ENCODE measurements around the gene LAMP5.
A peak's percentile ranks its signal among the peaks of the same experiment; 100 is the strongest.

Gene LAMP5

DNA sequence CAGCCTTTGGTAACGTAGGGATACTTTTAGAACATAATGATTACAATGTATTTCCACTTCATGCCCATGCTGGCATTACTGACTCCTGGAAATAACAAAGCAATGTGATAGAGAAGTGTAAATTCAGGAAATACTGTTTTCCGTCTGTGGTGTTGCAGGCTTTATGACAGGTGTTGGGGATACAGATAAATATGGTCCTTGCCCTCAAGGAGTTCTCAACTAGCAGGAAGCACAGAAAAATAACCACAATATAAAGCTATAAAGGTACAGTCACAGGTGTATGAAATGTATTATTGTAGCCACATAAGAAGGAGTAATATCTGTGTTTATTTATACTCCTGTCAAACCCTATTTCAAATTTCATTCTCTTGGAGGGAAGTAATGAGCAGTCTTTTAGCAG lies 12.9 kb upstream of the LAMP5 start:
- H3K4me1 Mint-ChIP-seq, result no peaks in the 10 kb centered on the region
- no peaks in the 10 kb centered on the region for H3K9me3 Mint-ChIP-seq
- TF ChIP-seq CTCF (IDR thresholded peaks at IDR 0.05), result no peak
- no peak overlapping the region for H3K4me3 Mint-ChIP-seq
- H3K27me3 Mint-ChIP-seq (ENCODE audit: low read depth, poor library complexity), result peaks cover 42% of the 10 kb centered on the region
- no peaks in the 10 kb centered on the region for H3K36me3 Mint-ChIP-seq (ENCODE audit: low read depth)
- no peak overlapping the region for H3K27ac Mint-ChIP-seq
- no peak for DNase-seq

- TF ChIP-seq CTCF (IDR thresholded peaks at IDR 0.05), result no peak
- no peak overlapping the region for H3K27ac Mint-ChIP-seq
- H3K27me3 Mint-ChIP-seq (ENCODE audit: low read depth, poor library complexity), result peaks cover 61% of the 10 kb centered on the region
- no peak for DNase-seq
- H3K4me3 Mint-ChIP-seq, result no peak overlapping the region
- H3K9me3 Mint-ChIP-seq, result no peaks in the 10 kb centered on the region
- no peaks in the 10 kb centered on the region for H3K4me1 Mint-ChIP-seq
- no peaks in the 10 kb centered on the region for H3K36me3 Mint-ChIP-seq (ENCODE audit: low read depth)
Measured at GRCh38 chr20:9503526-9504245, 10.7 kb upstream of the LAMP5 start.

GRCh38 chr20:9506280-9506821 lies 8.0 kb upstream of the LAMP5 start:
- peaks cover 86% of the 10 kb centered on the region for H3K27me3 Mint-ChIP-seq (ENCODE audit: low read depth, poor library complexity)
- no peak overlapping the region for H3K27ac Mint-ChIP-seq
- H3K36me3 Mint-ChIP-seq (ENCODE audit: low read depth), result no peaks in the 10 kb centered on the region
- H3K9me3 Mint-ChIP-seq, result no peaks in the 10 kb centered on the region
- DNase-seq, result peak; percentile 12
- peaks cover 7% of the 10 kb centered on the region for H3K4me1 Mint-ChIP-seq
- no peak for TF ChIP-seq CTCF (IDR thresholded peaks at IDR 0.05)
- H3K4me3 Mint-ChIP-seq, result no peak overlapping the region

DNA sequence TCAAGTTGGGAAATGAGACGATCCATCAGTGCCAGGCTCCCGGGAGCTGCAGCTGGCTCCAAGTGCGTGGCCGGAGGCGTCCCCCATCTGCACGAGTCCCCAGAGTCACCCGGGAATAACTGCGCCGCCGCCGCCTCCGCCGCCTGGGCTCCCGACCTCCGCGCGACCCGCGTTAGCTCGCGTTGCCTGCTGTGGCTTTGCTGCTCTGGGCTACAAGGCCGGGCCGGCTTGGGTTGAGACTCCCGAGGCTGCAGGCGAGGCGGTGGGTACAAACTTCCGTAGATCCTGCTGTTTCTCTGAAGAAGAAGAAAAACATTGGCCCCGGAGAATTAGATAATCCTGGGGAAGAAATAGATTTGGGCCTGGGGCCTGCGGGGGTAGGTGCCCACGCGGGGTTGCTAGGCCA lies 7.4 kb upstream of the LAMP5 start:
- peak overlapping the region; percentile 49 for H3K4me3 Mint-ChIP-seq
- no peaks in the 10 kb centered on the region for H3K36me3 Mint-ChIP-seq (ENCODE audit: low read depth)
- H3K9me3 Mint-ChIP-seq, result no peaks in the 10 kb centered on the region
- peaks cover 91% of the 10 kb centered on the region for H3K27me3 Mint-ChIP-seq (ENCODE audit: low read depth, poor library complexity)
- H3K4me1 Mint-ChIP-seq, result peaks cover 7% of the 10 kb centered on the region
- TF ChIP-seq CTCF (IDR thresholded peaks at IDR 0.05), result no peak
- peak; percentile 55 for DNase-seq
- no peak overlapping the region for H3K27ac Mint-ChIP-seq

DNA sequence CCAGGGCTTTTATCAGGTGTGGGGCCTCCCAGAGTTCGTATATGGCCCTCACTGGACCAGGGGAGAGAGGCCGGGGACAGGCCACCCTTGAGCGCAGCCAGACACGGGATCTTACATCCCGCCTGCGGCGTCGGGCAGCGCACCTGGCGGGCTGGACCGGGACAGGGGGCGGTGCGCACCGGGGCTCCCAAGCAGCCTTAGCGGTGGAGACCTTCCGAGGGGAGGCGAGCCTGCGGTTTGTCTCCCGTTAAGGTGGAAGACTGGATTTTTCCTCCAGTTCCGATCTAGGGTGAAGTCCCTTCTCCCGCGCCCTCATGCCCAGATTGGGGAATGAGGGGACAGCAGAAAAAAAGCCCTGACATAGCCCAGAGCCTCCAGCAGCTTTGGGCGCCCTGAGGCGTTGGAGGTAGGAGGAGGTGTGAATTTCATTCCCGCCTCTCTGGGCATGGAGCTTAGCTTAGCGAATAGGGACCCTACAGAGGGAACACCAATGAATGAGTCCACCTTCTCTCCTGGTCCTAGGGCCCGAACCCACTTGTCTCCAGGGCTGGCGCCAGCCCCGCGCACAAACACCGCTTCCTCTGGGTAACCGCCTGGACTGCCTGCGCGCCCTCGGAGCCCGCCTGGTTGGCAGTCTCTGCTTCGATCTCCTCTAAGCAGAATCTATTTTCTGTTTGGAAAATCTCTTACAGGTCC lies 6.7 kb upstream of the LAMP5 start:
- Mint-ChIP-seq H3K27ac (no peak overlapping the region), H3K4me3 (peak overlapping the region; percentile 62), H3K27me3 (ENCODE audit: low read depth, poor library complexity) (peaks cover 91% of the 10 kb centered on the region), H3K36me3 (ENCODE audit: low read depth) (no peaks in the 10 kb centered on the region), H3K4me1 (peaks cover 7% of the 10 kb centered on the region), H3K9me3 (no peaks in the 10 kb centered on the region)
- no peak for TF ChIP-seq CTCF (IDR thresholded peaks at IDR 0.05)
- DNase-seq, result no peak
